Kidney (tissue), 14 donors: ENCODE results near the gene EHBP1L1. TPM values are rescaled to one million over a fixed set of nuclear protein-coding genes. Genes with fewer than 3 reads are reported as not detected.

Experiments
- DNase-seq, 5 donors: peaks; one replicate each; pipeline ENCODE4 v3.0.0-alpha.2; 2013 to 2020
- FAIRE-seq: peaks from 2 replicates; lab custom pipeline; 2012; peaks lifted over from hg19 to GRCh38; lab: Jason Lieb, UNC
- H3K27ac ChIP-seq, 2 donors: one replicate each; pipeline ENCODE4 v1.7.0; 2013; ENCODE audit warnings: low read depth in 2 of 2, low read length in 2 of 2, inconsistent platforms in 1 of 2
- H3K27me3 ChIP-seq: one replicate; pipeline ENCODE4 v1.7.1; 2013; ENCODE audit warnings: low read length, inconsistent platforms; ENCODE audit not compliant: control insufficient read depth, insufficient read depth
- H3K36me3 ChIP-seq, 3 donors: one replicate each; pipeline versions ENCODE4 v1.7.0 to v1.7.1; 2013; ENCODE audit warnings: low read length in 3 of 3, control low read depth in 1 of 3, inconsistent platforms in 1 of 3; ENCODE audit not compliant: insufficient read depth in 3 of 3, control insufficient read depth in 2 of 3
- H3K4me1 ChIP-seq, 3 donors: one replicate each; pipeline versions ENCODE4 v1.7.0 to v1.7.1; 2013; ENCODE audit warnings: low read length in 3 of 3, inconsistent platforms in 1 of 3, low read depth in 1 of 3; ENCODE audit not compliant: control insufficient read depth in 2 of 3, insufficient read depth in 2 of 3
- H3K4me3 ChIP-seq, 3 donors: one replicate each; pipeline versions ENCODE4 v1.7.0 to v1.8.1; 2013; ENCODE audit warnings: low read length in 3 of 3, control low read depth in 1 of 3, inconsistent platforms in 1 of 3
- H3K9ac ChIP-seq, 3 donors: one replicate each; pipeline versions ENCODE4 v1.7.0 to v1.7.1; 2013; ENCODE audit warnings: low read length in 3 of 3, control low read depth in 1 of 3, inconsistent platforms in 1 of 3
- H3K9me3 ChIP-seq, 3 donors: one replicate each; pipeline versions ENCODE4 v1.7.0 to v1.7.1; 2013; ENCODE audit warnings: low read length in 3 of 3, control low read depth in 1 of 3, inconsistent platforms in 1 of 3; ENCODE audit not compliant: control insufficient read depth in 2 of 3, insufficient read depth in 1 of 3
- CTCF ChIP-seq: IDR thresholded peaks from 3 replicates; pipeline ENCODE4 v1.5.1; 2012; ENCODE audit warnings: mild to moderate bottlenecking, moderate library complexity, borderline replicate concordance; ENCODE audit not compliant: insufficient read depth; ENCODE audit errors: extremely low read depth
- intact Hi-C: fragments of 100-400 bp; cut with DNase I; formaldehyde crosslinking; loops from one replicate; pipeline ENCODE4 v1.11.1; 2022
- polyA plus RNA-seq: library from polyadenylated mRNA; stranded (reverse); fragments of 350-450 nt; fragmentation: Illumina TruSeq; extraction: RNeasy Lipid Tissue Mini Kit (QIAGEN cat#74804); gene quantifications from one replicate; pipeline ENCODE4 v1.2.3, GENCODE V29; 2014; ENCODE audit warnings: low read depth, low replicate concordance; ENCODE audit not compliant: insufficient read depth
- total RNA-seq: library from RNA; stranded (reverse); fragmentation: NEBNext Ultra II Directional; extraction: Animal tissue kit (Norgen Biotek cat#: 25700); gene quantifications from one replicate; pipeline ENCODE4 v1.2.1, GENCODE V29; 2021
- donor health status: control.
- donor health status: control.
- donor health status: control.
- donor health status: control.
- donor health status: control.
- donor health status: DM: yes; HTN: yes; CAD: no.
- donor health status: Normal renal cell carcinoma (clear cell type).

The EHBP1L1 gene
- total and polyA plus RNA-seq, 2 donors from 2014 or later: 20.5 to 95.4 TPM

DNA sequence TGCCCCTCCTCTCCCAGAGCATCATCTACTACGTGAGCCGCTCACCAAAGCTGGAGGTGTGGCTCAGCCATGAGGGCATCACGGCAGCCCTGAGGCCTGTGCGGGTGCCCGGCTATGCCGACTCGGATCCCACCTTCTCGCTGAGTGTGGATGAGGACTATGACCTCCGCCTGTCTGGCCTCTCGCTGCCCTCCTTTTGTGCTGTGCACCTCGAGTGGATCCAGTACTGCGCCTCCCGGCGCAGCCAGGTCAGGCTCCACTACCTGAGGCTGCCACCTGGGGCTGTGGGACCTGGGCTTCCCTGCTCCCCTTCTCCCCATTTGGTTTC lies 58.2 kb downstream of the EHBP1L1 start:
- Histone ChIP-seq H3K9ac (no peak overlapping the region), H3K36me3 (peaks cover 4 to 33% (median 33%) of the 10 kb centered on the region in 3 donors), H3K27ac (no peak overlapping the region), H3K27me3 (no peaks in the 10 kb centered on the region), H3K4me1 (peaks cover 0 to 11% (median 0%) of the 10 kb centered on the region in 3 donors), H3K4me3 (no peak overlapping the region), H3K9me3 (no peaks in the 10 kb centered on the region)
- intact Hi-C loops: no loop called here
- DNase-seq (no peak), FAIRE-seq (no peak)
- TF ChIP-seq CTCF: no peak

GRCh38 chr11:65634440-65634839 lies 58.6 kb downstream of the EHBP1L1 start:
- no peak for FAIRE-seq
- Histone ChIP-seq H3K4me1 (peaks cover 0 to 11% (median 0%) of the 10 kb centered on the region in 3 donors), H3K27me3 (no peaks in the 10 kb centered on the region), H3K9ac (no peak overlapping the region), H3K27ac (no peak overlapping the region), H3K36me3 (peaks cover 4 to 29% (median 29%) of the 10 kb centered on the region in 3 donors), H3K4me3 (no peak overlapping the region), H3K9me3 (no peaks in the 10 kb centered on the region)
- intact Hi-C loops: no loop called here
- no peak for DNase-seq
- no peak for TF ChIP-seq CTCF

DNA sequence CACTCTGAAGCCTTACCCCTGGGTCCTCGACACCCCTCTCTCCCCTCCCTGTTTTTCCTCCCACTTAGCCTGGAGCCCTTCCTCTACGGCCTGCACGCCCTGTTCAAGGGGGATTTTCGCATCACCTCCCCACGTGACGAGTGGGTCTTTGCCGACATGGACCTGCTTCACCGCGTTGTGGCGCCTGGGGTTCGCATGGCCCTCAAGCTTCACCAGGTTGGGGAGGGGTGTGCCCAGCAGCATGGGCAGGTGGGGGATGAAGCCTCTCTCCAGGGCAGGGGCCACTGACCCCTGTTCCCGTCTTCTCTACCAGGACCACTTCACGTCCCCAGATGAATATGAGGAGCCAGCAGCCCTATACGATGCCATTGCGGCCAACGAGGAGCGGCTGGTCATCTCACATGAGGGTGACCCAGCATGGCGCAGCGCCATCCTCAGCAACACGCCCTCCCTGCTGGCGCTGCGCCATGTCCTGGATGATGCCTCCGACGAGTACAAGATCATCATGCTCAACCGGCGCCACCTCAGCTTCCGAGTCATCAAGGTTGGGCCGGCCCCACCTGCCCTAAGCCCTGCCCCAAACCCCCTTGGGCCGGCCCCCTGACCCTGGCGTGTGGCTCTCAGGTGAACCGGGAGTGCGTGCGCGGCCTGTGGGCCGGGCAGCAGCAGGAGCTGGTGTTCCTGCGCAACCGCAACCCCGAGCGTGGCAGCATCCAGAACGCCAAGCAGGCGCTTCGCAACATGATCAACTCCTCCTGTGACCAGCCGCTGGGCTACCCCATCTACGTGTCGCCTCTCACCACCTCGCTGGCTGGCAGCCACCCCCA lies 59.3 kb downstream of the EHBP1L1 start:
- FAIRE-seq (no peak), DNase-seq (peak in 1 of 5 donors; percentile 50)
- Histone ChIP-seq H3K36me3 (peaks cover 4 to 25% (median 25%) of the 10 kb centered on the region in 3 donors), H3K27me3 (no peaks in the 10 kb centered on the region), H3K9me3 (no peaks in the 10 kb centered on the region), H3K4me3 (no peak overlapping the region), H3K27ac (no peak overlapping the region), H3K4me1 (peaks cover 0 to 17% (median 0%) of the 10 kb centered on the region in 3 donors), H3K9ac (no peak overlapping the region)
- TF ChIP-seq CTCF: no peak
- intact Hi-C loops: no loop called here
